Embryonic facial prominence (tissue), 1 donor: ENCODE results near the gene USP48.

ENCODE experiments used
- DNase-seq: peaks from one replicate; pipeline ENCODE4 v3.0.0-alpha.2; 2016; ENCODE audit errors: extremely low spot score

Gene USP48

GRCh38 chr1:21654209-21654608 lies 128.7 kb downstream of the USP48 start:
- DNase-seq = no peak

GRCh38 chr1:21653744-21654100 lies 129.2 kb downstream of the USP48 start:
- DNase-seq = no peak

GRCh38 chr1:21652937-21653743 lies 129.8 kb downstream of the USP48 start:
- no peak for DNase-seq

GRCh38 chr1:21652101-21652936 lies 130.6 kb downstream of the USP48 start:
- DNase-seq = no peak

DNA sequence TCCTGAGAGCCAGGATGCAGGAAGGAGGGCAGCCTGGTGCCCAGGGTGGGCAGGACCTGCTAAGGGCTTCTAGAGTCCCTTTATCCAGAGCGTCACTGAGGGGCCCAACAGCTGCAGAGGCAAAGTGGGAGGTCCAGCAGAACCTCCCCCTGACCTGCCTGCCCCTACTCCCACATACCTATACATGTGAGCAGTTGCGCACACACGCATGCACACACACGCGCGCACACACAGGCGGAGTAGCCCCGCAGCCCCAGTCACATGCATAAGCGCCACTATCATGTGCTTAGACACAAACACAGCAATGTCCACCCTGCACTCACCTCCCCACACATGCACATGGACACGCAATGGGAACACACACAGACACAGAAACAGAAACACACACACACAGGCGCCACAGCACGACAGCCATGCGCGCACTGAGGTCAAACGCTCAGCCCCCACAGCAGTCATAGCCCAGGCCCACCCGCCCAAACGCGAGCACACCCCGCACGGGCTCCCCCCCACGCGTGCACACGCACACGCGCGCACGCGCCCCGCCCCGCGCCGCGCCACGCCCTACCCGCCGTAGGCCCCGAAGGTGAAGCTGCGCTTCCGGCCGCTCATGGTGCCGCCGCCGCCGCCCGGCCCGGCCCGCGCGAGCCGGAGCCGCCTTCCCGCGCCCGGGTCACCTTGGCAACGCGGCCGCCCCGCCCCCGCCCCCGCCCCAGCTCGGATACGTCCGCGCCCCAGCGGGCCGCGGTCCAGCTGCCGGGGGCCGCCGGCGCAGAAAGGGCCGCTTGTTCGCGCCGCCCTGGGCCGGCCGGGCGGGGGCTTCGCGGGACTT lies 131.5 kb downstream of the USP48 start:
- DNase-seq = no peak

DNA sequence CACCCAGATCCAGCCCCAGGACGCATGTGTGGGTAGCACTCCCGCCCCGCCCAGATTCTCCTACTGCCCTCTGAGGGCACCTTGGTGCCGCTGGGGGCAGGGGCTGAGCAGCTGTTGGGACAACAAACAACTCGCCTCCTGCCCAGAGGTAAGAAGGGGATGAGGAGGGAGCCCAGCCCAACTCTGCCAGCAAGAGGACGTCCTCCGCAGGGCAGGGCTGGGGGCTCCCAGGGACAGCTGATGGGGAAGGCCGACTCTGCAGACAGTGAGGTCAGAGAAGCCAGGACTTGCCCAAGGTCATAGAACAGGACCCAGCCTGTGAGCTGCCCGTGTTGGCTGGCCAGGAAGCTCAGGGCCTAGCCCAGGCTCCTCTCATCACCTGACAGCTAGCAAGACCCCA lies 132.5 kb downstream of the USP48 start:
- no peak for DNase-seq

DNA sequence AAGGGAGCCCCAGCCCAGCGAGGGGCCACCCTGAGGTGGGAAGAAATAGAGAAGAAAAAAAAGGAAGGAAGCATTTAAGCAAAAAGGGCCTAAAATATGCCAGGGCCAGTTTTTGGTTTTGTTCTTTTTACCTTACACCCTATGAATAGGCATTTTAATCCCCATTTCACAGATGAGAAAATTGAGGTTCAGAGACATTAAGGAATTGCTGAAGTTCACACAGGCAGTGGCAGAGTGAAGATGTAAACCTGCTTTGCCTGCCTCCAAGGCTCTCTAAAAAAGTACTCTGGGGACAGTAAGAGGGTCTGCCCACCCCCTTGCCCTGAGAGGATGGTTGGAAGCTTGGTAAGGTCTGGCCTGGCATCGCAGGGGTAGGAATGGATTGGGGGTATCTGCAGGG lies 133.6 kb downstream of the USP48 start:
- no peak for DNase-seq

DNA sequence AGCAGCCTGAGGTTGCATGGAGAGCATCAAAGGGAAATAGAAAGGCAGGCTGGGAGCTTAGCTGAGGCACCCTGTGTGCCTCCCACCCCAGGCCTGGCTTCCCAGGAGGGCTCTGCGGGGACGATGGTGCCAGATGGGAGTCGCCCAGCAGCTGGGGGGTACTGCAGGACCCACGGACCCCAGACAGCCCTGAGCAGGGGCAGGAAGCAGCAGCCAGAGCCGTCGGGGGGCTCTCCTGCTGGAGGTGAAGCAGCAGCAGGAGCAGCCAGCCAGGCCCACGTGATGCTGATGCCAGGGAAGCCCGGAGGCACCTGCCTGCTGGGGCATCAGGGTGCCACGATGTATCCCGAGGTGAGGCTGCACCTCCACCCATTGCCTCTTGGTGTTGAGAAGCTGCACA lies 134.2 kb downstream of the USP48 start:
- no peak for DNase-seq

DNA sequence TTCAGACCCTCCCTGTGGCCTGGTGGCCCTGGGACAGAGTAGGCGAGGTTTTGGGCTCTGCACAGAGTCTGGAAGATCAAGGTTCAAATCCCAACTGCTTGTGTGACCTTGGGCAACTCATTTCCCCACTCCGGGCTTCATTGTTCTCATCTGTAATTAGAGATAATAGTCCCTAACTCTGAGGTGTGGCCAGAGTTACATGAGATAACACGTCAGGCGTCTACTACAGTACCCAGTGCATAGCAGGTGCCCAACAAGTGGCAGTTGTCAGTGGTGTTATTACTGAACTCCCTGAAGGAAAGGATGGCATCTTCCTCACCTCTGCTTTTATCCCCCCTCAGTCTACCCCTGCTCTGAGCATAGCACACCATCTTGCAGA lies 134.6 kb downstream of the USP48 start:
- no peak for DNase-seq

DNA sequence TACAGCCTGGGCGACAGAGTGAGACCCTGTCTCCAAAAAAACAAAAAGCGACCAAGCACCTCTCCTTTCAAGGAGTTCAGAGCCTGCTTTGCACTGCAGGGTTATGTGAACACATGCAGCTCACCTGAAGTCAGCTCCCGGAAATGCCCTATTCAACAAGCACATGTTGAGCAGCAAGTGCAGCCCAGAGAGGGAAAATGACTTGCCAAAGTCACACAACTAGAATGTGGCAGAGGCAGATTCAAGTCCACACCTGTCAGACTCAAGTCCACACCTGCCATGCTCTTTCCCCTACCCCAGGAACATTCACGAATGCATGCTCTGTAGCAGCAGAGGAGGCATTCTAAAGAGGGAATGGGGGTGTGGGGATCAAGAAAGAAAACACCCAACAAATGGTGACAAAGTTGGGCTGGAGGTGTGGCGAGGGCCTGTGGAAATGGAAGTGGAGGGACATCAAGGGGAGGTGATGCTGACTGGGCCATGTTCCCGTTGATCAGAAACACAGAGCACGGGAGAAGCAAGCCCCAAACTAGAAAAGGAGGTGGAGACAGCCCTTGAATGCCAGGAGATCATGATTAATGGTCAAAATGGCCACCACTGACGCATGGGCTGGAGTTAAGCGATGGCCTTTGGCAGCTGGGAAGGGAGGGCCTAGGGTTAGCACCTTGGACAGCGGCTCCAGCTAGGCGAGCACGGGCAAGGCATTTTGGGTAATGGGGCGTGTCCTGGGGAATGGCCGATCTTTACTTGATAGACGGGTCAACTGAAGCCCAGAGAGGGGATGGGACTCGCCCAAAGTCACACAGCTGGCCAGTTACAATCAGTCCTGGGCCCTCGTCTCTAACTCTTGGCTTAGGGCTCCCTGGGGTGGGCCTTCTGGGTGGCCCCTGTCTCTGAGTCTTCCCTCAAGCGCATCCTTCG lies 135.3 kb downstream of the USP48 start:
- DNase-seq = no peak

DNA sequence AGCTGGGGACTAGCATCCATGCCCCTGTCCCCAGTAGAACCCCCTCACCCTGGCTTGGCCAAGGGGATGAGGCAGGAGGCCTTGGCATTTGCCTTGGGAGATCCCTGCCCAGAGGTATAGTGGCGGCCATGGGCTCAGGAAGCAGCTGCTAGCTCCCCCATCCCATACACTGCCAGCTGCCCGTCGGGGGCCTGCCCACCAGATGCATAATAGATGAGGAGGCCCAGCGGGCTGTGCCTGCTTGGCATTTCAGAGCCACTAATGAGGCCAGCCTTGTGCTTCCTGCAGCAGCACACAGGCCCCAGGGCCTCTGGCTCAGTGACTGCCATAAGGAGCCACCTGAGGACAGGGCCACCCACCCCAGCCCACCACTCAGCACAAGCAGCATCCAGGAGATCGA lies 137.4 kb downstream of the USP48 start:
- no peak for DNase-seq

DNA sequence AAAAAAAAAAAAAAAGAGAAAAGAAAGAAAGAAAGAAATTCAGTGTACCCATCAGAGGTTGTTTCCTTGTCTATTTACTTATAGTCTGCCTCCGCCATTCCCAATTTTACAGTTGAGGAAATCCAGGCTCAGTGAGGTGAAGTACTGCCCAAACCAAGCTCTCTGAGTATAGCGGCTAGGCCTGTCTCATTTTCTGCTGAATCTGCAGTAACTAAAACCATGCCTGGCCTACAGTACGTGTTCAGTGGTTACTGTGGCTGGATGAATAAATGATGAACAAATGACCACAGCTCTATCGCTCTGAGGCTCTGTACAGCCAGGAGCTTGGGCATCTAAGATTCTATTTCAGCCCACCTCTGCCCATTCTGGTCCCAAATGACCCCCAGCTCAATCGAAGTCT lies 138.0 kb downstream of the USP48 start:
- no peak for DNase-seq

DNA sequence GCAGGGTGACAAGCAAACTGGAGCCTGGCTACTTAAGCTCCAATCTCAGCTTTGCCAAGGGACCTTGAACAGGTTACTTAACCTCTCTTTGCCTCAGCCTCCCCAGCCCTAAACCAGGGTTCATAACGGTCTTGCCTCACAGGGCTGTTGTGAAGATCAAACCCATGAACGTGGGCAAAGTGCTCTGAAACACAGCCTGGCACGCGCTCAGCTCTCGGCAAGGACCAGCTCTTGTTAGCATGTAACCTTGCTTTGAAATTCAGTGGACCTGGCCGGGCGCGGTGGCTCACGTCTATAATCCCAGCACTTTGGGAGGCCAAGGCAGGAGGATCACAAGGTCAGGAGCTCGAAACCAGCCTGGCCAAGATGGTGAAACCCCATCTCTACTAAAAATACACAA lies 138.6 kb downstream of the USP48 start:
- no peak for DNase-seq

DNA sequence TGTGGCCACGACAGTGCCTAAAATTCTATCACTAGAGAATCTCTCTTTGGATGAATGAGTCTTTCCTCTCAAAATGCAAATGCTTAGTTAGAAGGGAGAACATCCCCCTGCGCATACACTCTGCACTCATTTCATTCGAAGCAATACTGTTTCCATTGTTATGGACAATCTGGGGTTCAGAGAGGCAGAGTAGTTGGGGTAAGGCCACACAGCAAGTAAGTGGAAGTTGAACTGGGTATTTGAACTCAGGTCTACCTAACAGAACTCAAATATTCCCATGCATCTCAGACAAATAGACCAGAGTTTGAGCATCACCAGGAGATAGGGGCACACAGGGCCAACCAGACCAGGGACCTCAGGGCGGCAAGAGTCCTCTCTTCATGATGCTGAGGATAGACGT lies 139.3 kb downstream of the USP48 start:
- DNase-seq = no peak

DNA sequence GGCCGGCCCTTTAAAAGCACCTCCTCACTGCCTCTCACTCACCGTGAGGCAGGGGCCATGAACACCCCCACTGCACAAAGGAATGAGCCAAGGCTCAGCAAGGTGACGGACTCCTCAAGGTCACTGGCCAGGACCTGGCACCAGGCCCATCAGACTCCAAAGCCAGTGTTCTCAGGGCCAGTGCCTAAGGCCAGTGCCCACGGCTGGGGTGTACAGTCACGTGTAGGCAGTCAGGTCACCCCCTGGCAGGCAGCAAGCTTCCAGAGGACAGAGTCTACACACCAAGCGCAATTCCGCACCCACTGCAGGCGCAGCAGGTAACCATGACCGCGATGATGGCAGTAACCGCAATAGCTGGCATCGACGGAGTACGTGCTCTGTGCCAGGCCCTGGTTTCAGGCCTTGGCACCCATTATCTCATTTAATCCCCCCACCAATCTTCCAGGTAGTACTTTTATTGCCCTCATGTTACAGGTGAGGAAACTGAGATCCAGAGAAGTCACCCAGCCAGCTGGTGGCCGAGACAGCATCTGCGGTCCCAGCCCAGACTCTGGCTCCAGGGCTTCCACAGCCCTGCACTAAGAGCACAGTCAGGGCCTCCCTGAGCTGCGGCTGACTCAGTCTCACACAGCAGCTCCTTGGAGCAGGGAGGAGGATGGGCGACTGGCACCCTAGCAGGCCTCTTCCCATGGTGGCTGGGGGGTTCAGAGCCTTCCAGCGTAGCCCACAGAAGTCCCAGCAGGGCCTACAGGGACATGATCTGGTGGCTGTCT lies 140.8 kb downstream of the USP48 start:
- DNase-seq = no peak

DNA sequence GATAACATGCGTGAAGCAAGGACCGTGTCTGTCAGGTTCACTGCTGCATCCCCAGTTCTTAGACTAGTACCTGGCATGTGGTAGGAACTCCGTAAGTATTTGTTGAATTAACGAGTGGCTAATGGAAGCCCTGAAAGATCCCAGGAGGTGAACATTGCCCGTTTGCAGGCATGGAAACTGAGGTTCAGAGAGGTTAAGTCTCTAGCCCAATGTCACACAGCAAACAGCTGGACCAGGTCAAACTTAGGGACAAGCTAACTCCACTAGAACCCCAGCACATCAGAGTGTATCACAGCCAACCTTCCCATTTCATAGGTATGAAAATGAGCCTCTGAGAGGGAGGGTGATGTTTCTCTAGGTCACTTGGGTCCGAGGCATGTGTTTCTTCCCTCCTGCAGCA lies 141.4 kb downstream of the USP48 start:
- no peak for DNase-seq

- DNase-seq = no peak
These were observed 141.9 kb downstream of the USP48 start for GRCh38 chr1:21641076-21641475.

DNA sequence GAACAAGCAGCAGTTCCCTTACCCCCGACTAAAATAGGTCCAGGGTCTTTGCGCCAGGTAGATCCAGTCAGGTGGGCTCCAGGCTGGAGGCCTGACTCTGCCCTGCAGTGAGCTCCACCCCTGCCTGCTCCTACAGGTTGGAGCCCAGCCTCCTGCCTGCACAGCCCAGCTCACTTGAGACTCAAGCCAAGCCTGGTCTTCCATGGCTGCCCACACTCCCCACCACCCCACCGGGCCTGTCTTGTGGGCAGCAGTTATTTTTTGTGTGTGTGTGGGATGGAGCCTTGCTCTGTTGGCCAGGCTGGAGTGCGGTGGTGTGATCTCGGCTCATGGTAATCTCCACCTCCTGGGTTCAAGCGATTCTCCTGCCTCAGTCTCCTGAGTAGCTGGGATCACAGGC lies 142.3 kb downstream of the USP48 start:
- no peak for DNase-seq

DNA sequence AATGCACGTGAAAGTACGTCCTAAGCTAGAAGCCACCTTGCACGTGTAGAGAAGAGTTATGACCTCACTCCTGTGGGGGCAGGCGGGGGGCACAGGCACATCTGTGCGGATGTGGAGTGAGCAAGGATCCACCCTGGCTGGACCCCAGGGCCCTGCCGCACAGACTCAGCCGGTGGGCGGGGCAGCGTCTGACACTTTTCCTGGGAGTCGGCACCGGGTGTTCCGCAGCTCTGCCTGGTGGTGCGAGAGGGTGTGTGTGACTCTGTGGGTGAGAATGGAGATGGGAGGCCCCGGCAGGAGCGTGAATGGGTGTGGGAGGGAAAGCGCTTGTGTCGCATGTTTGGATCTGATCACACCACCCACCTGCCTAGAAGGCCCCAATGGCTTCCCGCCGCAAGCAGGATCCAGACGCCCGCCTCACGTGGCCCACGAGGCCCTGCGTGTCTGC lies 143.3 kb downstream of the USP48 start:
- DNase-seq = no peak

GRCh38 chr1:21638531-21639341 lies 144.2 kb downstream of the USP48 start:
- no peak for DNase-seq
